Measurements from ENCODE around the gene CELF2.
A peak's percentile ranks its signal among the peaks of the same experiment; 100 is the strongest.
"Not testable (repeated sequence)": the region's sequence is repeated elsewhere in the genome, so short reads cannot be mapped to it uniquely, and the experiment has no call there.

Gene CELF2

DNA sequence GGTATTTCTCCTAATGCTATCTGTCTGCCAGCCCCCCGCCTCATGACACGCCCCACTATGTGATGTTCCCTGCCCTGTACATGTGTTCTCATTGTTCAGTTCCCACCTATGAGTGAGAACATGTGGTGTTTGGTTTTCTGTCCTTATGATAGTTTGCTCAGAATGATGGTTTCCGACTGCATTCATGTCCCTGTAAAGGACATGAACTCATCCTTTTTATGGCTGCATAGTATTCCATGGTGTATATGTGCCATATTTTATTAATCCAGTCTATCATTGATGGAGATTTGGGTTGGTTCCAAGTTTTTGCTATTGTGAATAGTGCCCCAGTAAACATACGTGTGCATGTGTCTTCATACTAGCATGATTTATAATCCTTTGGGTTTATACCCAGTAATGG lies 109.3 kb downstream of the CELF2 start:
- H3K27ac Mint-ChIP-seq; H3K9me3 Mint-ChIP-seq; H3K4me3 Mint-ChIP-seq; H3K36me3 Mint-ChIP-seq; ATAC-seq; DNase-seq (ENCODE audit: low spot score in 2 of 2): not testable (repeated sequence)
- H3K4me1 Mint-ChIP-seq = peaks cover 15% of the 10 kb centered on the region

DNA sequence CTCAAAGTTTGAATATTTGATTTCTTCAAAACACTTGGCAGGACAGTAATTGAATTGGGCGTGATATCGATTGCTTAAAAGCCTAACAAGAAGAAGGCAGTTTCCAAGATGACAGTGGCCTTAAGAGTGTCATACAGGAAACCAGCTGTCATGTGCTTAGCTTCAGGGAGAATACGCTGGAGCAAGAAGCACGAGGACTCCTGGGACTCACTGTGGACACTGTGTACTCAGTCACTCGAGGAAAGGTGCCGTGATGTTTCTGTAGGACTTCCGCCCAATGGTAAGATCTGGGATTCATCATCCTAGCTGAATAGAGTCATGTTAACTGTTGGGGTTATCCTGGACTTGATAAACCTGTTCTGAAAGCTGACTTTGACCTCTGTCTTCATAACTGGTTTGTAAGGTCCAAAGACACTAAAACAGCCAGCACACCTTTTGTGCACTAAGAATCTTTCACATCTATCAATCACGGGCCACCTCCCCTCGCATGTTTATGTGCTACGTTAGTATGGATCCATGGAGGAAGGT lies 113.5 kb downstream of the CELF2 start:
- no peak for ATAC-seq
- Mint-ChIP-seq H3K27ac (no peak overlapping the region), H3K9me3 (no peaks in the 10 kb centered on the region), H3K36me3 (no peaks in the 10 kb centered on the region), H3K4me1 (peaks cover 14% of the 10 kb centered on the region), H3K4me3 (no peak overlapping the region)
- DNase-seq (ENCODE audit: low spot score in 2 of 2) = no peak

DNA sequence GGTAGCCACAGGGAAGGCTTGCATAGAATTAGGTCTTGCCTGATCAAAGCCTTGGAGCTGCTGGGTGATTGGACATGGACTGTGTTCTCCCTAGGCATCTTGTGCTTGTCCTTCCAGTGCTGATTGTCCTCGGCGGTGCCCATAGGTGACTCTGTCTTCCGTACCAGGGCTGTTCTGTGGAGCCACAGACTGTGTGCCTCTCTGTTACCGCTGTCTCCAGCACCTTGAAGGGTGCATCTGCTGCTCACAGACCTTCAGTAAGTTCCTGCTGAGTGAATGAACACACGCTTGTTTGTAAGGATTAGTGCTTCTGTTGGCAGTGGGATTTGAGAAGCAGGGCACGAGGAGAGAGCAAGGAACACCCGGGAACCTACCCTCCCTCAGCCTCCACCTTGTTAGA lies 116.7 kb downstream of the CELF2 start:
- DNase-seq (ENCODE audit: low spot score in 2 of 2) = no peak
- H3K36me3 Mint-ChIP-seq = no peaks in the 10 kb centered on the region
- H3K4me3 Mint-ChIP-seq = no peak overlapping the region
- H3K27ac Mint-ChIP-seq = no peak overlapping the region
- H3K4me1 Mint-ChIP-seq = peaks cover 14% of the 10 kb centered on the region
- H3K9me3 Mint-ChIP-seq = no peaks in the 10 kb centered on the region
- ATAC-seq = no peak

DNA sequence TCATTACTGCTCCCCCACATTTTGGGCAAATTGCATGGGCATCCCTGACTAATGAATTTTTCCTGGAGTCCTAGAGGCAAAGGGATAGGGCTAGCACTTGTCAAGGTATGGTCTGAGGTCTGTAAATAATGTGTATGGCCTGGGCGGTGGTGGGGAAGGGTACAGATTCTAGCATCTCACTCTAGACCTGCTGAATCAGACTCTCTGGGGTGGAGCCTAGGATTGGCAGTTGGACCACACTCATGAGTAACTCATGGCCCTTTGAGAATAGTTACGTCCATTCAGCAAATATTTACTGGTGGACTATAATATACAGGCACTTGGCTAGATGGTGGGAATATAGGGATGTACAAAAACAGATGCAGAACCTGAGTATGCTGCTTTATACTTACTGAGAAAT lies 118.0 kb downstream of the CELF2 start:
- H3K9me3 Mint-ChIP-seq = no peaks in the 10 kb centered on the region
- ATAC-seq (no peak), DNase-seq (ENCODE audit: low spot score in 2 of 2) (no peak)
- no peak overlapping the region for H3K27ac Mint-ChIP-seq
- H3K4me1 Mint-ChIP-seq = peaks cover 6% of the 10 kb centered on the region
- H3K4me3 Mint-ChIP-seq = no peak overlapping the region
- H3K36me3 Mint-ChIP-seq = no peaks in the 10 kb centered on the region

DNA sequence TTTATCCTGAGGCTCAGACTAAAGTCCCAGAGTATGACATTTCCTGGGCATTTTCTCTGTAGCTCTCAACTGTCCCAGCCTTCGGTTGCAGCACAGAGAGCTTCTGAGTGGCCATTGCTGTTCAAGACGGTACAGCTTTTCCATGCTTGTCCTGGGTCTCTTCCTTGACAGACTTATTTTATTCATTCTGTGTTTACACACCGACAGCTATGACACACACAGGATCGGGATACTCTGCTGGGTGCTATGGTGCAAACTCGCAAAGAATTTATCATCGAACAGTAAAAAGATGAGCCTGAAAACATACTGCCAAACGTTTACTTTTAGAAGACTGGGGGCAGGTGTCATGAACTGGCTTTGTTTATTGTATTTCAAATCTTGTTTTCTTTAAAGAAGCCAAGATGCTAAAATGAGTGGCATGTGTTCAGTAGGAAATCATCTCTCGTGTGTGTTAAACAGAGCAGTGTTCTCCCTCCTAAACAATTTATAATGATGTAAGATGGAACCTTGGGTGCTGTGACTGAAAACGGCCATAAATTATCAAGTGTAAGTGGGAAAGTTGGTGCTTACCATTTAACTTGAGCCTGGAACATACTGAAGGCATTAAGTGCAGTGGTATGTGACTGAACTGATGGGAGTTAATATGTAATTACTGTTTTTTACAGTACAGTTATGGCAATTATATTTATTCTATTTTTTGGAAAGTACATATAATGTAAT lies 120.8 kb downstream of the CELF2 start:
- H3K27ac Mint-ChIP-seq = no peak overlapping the region
- H3K9me3 Mint-ChIP-seq = no peaks in the 10 kb centered on the region
- no peak for ATAC-seq
- DNase-seq (ENCODE audit: low spot score in 2 of 2) = no peak
- peaks cover 31% of the 10 kb centered on the region for H3K4me1 Mint-ChIP-seq
- H3K4me3 Mint-ChIP-seq = no peak overlapping the region
- no peaks in the 10 kb centered on the region for H3K36me3 Mint-ChIP-seq

DNA sequence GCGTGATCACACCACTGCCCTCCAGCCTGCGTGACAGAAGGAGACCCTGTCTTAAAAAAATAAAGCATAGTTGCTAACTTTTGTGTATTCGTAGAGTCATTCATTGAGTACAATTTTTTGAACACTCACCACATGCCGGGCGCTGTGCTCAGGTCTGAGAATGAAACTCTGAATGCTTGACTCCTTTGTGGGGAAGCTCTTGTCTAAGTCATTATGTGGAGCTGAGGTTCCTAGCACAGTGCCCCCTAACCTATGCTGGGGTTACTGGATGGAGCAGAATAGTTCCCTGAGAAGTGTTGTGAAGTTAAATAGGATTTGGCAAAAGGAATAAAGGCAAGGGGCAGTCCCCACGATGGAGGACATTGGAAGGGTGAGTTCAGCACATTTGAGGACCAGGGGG lies 123.3 kb downstream of the CELF2 start:
- Mint-ChIP-seq H3K27ac (peak overlapping the region; percentile 98), H3K9me3 (no peaks in the 10 kb centered on the region), H3K36me3 (no peaks in the 10 kb centered on the region), H3K4me3 (no peak overlapping the region), H3K4me1 (peaks cover 50% of the 10 kb centered on the region)
- DNase-seq (ENCODE audit: low spot score in 2 of 2) = no peak
- peak; percentile 52 for ATAC-seq

DNA sequence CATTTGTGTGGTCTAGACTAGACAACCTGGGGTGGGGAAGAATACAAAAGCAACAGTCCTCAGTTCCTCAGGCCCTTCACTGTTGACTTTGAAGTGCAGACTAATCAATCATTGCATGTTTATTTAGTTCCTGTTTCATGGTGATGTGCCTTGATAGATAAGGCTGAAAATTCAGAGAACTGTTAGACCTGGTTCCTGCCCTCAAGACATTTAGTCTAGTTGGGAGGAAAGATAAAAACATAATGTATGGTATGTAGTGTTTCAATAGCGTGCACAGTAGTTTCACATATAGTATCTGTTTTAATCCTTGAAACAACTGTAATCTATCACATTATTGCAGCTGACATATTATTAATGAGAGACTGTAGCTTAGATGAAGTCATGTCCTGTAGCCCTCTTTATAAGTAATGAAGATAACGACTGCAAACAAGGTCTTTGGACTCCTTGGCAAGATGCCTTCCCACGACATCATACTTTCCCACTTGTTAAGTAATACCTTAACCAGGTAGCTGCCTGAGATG lies 124.0 kb downstream of the CELF2 start:
- no peaks in the 10 kb centered on the region for H3K36me3 Mint-ChIP-seq
- DNase-seq (ENCODE audit: low spot score in 2 of 2) = no peak
- H3K4me3 Mint-ChIP-seq = no peak overlapping the region
- H3K27ac Mint-ChIP-seq = peak overlapping the region; percentile 98
- ATAC-seq = no peak
- peaks cover 56% of the 10 kb centered on the region for H3K4me1 Mint-ChIP-seq
- no peaks in the 10 kb centered on the region for H3K9me3 Mint-ChIP-seq

DNA sequence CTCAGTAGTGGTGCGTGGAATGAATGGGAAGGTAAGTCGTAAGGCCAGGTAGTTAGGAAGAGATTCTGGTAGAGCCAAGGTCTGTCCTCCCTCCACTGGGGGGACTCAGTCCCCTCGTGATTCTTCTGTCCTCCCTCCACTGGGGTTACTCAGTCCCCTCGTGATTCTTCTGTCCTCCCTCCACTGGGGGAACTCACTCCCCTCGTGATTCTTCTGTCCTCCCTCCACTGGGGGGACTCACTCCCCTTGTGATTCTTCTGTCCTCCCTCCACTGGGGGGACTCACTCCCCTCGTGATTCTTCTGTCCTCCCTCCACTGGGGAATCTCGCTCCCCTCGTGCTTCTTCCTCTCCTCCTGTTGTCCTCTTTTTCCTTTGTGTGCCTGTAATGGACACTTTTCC lies 125.1 kb downstream of the CELF2 start:
- Mint-ChIP-seq H3K4me3 (peak overlapping the region; percentile 38), H3K4me1 (peaks cover 68% of the 10 kb centered on the region), H3K27ac (peak overlapping the region; percentile 98), H3K9me3 (no peaks in the 10 kb centered on the region), H3K36me3 (no peaks in the 10 kb centered on the region)
- ATAC-seq (no peak), DNase-seq (ENCODE audit: low spot score in 2 of 2) (no peak)

DNA sequence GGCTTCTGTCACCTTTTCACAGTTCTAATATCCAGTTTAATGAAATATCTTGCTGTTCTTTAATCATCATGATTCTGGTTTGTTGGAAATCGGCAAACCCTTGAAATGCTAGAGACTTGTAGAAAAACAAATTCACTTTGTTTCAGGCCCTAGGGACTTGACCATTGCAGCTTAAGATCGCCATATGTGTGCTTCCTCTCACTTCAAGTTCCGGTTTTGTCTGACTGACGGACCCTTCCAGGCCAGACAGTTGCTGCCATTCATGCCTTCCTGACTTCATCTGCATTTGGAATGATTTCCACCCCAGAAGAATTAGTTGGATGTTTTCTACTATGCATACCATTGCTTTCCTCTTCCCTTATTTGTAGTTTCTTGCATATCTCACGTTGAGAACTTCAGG lies 125.6 kb downstream of the CELF2 start:
- Mint-ChIP-seq H3K36me3 (no peaks in the 10 kb centered on the region), H3K4me3 (peak overlapping the region; percentile 38), H3K9me3 (no peaks in the 10 kb centered on the region), H3K27ac (peak overlapping the region; percentile 98), H3K4me1 (peaks cover 72% of the 10 kb centered on the region)
- no peak for ATAC-seq
- no peak for DNase-seq (ENCODE audit: low spot score in 2 of 2)

DNA sequence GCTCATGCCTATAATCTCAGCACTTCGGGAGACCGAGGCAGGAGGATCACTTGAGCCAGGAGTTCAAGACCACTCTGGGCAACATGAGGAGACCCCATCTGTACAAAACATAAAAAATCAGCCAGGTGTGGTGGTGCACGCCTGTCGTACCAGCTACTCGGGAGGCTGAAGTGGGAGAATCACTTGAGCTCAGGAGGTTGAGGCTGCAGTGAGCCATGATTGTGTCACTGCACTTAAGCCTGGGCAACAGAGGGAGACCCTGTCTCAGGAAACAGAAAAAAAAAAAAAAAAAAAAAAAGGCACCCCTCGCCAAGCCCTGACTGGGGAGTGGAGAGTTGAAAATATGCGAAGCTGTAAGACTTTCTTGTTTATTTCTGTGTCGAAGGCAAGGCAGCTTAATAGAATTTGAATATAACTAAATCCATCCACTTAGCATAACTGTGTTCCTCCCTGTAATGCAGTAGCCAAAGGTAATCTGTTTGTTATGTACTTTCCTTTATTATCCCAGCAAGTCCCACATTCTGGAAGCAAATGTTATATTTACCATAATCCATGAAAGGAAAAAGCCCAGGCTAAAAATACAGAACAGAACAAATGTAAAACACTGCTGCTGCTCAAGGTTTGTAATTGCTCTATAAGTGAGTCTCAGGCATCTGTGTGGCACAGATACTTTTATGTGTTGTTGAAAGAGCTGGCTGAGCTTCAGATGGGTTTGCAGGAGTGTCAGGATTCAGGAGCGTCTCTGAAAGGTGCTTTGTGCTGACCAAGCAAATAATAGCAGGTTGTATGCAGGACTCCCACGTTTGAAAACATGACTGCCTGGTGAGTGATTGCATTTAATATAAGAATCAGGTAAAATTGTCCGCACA lies 127.2 kb downstream of the CELF2 start:
- Mint-ChIP-seq H3K9me3 (no peaks in the 10 kb centered on the region), H3K4me3 (peak overlapping the region; percentile 79), H3K4me1 (peaks cover 89% of the 10 kb centered on the region), H3K27ac (peak overlapping the region; percentile 98), H3K36me3 (no peaks in the 10 kb centered on the region)
- ATAC-seq = no peak
- no peak for DNase-seq (ENCODE audit: low spot score in 2 of 2)

DNA sequence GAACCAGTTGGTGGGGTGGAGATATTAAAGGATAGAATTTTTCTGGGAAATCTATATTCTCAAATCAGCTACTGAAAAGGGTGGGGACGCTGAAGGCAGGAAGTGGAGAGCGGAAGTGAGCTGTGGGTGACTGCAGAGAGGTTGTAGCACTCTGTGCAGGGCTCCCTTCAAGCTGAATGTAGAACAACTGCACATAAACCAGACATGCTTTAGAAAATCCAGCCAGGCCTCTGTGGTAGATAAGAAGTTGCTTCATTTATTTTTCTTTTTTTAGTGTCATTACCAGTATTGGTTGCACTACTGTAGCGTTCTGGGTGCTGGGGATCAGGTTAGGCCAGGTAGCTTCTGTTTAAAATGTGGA lies 127.8 kb downstream of the CELF2 start:
- peaks cover 95% of the 10 kb centered on the region for H3K4me1 Mint-ChIP-seq
- ATAC-seq (peak; percentile 70), DNase-seq (ENCODE audit: low spot score in 2 of 2) (peak in 1 of 2 donors; percentile 69)
- H3K36me3 Mint-ChIP-seq = no peaks in the 10 kb centered on the region
- peak overlapping the region; percentile 79 for H3K4me3 Mint-ChIP-seq
- H3K9me3 Mint-ChIP-seq = no peaks in the 10 kb centered on the region
- H3K27ac Mint-ChIP-seq = peak overlapping the region; percentile 98

DNA sequence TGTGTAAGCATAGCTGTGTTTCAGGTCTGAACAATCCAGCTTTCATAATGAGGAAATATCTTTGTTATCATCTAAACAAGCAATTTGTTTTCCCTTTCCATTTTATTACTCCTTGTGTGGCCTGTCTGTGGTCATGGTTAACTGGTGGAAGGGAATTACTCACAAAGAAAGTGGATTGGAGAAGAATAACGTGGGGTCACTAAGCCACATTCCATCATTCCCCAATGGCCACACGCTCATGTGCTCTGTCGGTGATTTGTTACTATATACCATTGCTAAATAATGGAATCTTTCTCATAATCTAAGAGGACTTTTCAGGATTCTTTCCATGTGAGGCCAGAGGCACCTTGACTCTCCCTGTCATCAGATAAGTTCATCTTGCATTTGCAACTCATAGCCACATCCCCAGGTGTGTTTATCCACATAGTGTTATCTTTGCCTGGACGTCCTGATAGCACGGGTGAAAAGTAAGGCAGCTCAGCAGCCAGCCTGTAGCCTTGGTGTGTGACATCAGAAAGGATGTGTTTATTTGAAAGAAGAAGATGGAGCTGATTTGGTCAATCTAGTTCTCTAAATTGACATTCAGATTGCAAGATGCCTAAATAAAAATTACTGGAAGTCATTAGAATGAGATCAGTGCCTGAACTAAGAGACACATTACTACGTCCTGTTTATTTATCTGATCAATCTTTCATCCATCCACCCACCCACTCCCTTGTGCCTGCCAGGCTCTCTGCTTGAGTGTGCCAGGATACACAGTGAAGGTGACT lies 128.9 kb downstream of the CELF2 start:
- Mint-ChIP-seq H3K4me1 (peaks cover 98% of the 10 kb centered on the region), H3K27ac (peak overlapping the region; percentile 98), H3K4me3 (peak overlapping the region; percentile 79), H3K36me3 (no peaks in the 10 kb centered on the region), H3K9me3 (no peaks in the 10 kb centered on the region)
- ATAC-seq (no peak), DNase-seq (ENCODE audit: low spot score in 2 of 2) (no peak)

DNA sequence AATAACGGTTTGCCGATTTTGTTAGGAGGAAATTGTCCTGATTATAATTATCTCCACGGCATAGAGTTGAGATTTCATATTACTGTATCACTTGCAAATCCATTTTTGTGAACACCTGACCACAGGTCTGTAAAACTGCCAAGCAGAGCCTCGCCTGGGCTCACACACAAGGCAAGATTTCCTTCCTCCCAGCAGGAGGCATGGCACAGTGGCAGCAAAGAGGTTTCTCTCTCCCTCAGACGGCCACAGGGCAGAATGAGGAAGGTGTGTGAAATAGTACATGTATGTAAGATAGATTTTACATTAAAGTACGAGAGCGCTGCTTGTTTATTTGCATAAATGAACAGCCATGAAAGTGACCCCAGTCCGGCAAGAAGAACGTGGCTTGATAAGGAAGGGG lies 130.1 kb downstream of the CELF2 start:
- Mint-ChIP-seq H3K4me1 (peaks cover 100% of the 10 kb centered on the region), H3K9me3 (no peaks in the 10 kb centered on the region), H3K4me3 (peak overlapping the region; percentile 79), H3K36me3 (no peaks in the 10 kb centered on the region), H3K27ac (peak overlapping the region; percentile 98)
- no peak for DNase-seq (ENCODE audit: low spot score in 2 of 2)
- peak; percentile 34 for ATAC-seq

DNA sequence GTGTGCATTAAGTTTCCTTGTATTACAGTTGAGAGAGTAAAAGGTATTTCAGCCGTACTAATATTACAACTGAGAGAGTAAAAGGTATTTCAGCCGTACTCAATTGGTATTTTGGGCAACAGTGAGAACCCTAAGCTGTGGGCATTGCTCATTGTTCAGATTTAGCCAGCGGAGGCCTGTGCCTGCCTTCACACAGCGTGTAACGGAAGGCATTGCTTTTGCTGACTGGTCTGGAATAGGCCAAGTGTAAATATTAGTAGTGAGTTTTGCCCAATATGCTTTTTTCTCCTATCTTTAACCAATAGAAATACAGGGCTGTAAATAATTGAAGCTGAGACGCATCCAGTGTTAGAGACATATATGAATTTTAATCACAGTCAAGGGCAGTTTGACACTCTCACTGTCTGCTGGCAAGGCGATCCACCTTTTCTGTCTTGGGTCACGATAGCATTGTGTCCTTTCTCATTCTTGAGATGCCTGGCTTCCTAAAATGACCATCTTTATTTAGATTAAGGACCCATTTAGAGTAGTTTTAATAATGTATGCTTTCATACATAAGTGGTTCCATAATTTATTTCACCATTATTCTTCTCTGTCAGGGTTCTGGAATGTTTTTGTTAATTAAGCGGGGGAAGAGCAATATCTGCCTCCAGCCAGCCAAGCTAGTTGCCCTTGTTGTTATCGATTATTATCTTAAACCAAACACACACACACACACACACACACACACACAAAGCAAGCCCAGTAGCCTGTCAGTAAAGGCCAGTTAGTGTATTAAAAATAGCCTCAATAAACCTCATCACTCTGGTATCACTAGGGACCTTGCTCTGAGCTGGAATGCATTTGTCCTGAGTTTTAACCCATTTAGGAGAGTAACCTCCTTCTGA lies 130.7 kb downstream of the CELF2 start:
- no peak for DNase-seq (ENCODE audit: low spot score in 2 of 2)
- peak overlapping the region; percentile 98 for H3K27ac Mint-ChIP-seq
- peak overlapping the region; percentile 79 for H3K4me3 Mint-ChIP-seq
- H3K9me3 Mint-ChIP-seq = no peaks in the 10 kb centered on the region
- ATAC-seq = peak; percentile 43
- H3K4me1 Mint-ChIP-seq = peaks cover 99% of the 10 kb centered on the region
- H3K36me3 Mint-ChIP-seq = no peaks in the 10 kb centered on the region
